Measurements from ENCODE around the gene LAMA3.
"Not testable (repeated sequence)": the region's sequence is repeated elsewhere in the genome, so short reads cannot be mapped to it uniquely, and the experiment has no call there.

LAMA3 gene

GRCh38 chr18:23738151-23738550 lies 48.9 kb downstream of the LAMA3 start:
- no peaks in the 10 kb centered on the region for H3K9me3 ChIP-seq (ENCODE audit: insufficient read depth, low read depth, low read length)
- no peaks in the 10 kb centered on the region for H4K20me1 ChIP-seq (ENCODE audit: insufficient read depth, low read length, poor library complexity, severe bottlenecking)
- H3K4me3 ChIP-seq (ENCODE audit: low read length, poor library complexity, severe bottlenecking): no peak overlapping the region
- H3K9me2 ChIP-seq (replicated peaks; ENCODE audit: low read depth, low read length): no peaks in the 10 kb centered on the region
- no peaks in the 10 kb centered on the region for H3F3A ChIP-seq (ENCODE audit: low read depth)
- no peak overlapping the region for H3K4me2 ChIP-seq (ENCODE audit: low read depth, low read length, poor library complexity, severe bottlenecking)
- no peaks in the 10 kb centered on the region for H3K27me3 ChIP-seq (ENCODE audit: insufficient read depth, low read length, poor library complexity, severe bottlenecking)
- H2AFZ ChIP-seq (ENCODE audit: low read length): no peak overlapping the region
- H3K36me3 ChIP-seq (ENCODE audit: insufficient read depth, low read length): no peaks in the 10 kb centered on the region
- TF ChIP-seq EZH2phosphoT487 (IDR thresholded peaks at IDR 0.05; ENCODE audit: borderline replicate concordance): no peak
- TF ChIP-seq, protein P1, sequence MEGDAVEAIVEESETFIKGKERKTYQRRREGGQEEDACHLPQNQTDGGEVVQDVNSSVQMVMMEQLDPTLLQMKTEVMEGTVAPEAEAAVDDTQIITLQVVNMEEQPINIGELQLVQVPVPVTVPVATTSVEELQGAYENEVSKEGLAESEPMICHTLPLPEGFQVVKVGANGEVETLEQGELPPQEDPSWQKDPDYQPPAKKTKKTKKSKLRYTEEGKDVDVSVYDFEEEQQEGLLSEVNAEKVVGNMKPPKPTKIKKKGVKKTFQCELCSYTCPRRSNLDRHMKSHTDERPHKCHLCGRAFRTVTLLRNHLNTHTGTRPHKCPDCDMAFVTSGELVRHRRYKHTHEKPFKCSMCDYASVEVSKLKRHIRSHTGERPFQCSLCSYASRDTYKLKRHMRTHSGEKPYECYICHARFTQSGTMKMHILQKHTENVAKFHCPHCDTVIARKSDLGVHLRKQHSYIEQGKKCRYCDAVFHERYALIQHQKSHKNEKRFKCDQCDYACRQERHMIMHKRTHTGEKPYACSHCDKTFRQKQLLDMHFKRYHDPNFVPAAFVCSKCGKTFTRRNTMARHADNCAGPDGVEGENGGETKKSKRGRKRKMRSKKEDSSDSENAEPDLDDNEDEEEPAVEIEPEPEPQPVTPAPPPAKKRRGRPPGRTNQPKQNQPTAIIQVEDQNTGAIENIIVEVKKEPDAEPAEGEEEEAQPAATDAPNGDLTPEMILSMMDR (conservative IDR thresholded peaks at IDR 0.05; ENCODE audit: low read length): no peak
- no peak overlapping the region for H3K9ac ChIP-seq (ENCODE audit: low read depth, low read length, poor library complexity, severe bottlenecking)
- no peaks in the 10 kb centered on the region for H3K79me2 ChIP-seq (ENCODE audit: insufficient read depth, low read length)
- peaks cover 17% of the 10 kb centered on the region for H3K4me1 ChIP-seq (ENCODE audit: insufficient read depth, low read length, poor library complexity, severe bottlenecking)

GRCh38 chr18:23738575-23738974 lies 49.3 kb downstream of the LAMA3 start:
- TF ChIP-seq, protein P1 (conservative IDR thresholded peaks at IDR 0.05; ENCODE audit: low read length): no peak
- no peak for TF ChIP-seq EZH2phosphoT487 (IDR thresholded peaks at IDR 0.05; ENCODE audit: borderline replicate concordance)
- Histone ChIP-seq H3K4me3 (ENCODE audit: low read length, poor library complexity, severe bottlenecking) (no peak overlapping the region), H3K9me3 (ENCODE audit: insufficient read depth, low read depth, low read length) (no peaks in the 10 kb centered on the region), H3K27me3 (ENCODE audit: insufficient read depth, low read length, poor library complexity, severe bottlenecking) (no peaks in the 10 kb centered on the region), H3K36me3 (ENCODE audit: insufficient read depth, low read length) (no peaks in the 10 kb centered on the region), H3K79me2 (ENCODE audit: insufficient read depth, low read length) (no peaks in the 10 kb centered on the region), H3K4me2 (ENCODE audit: low read depth, low read length, poor library complexity, severe bottlenecking) (no peak overlapping the region), H3K9me2 (replicated peaks; ENCODE audit: low read depth, low read length) (no peaks in the 10 kb centered on the region), H4K20me1 (ENCODE audit: insufficient read depth, low read length, poor library complexity, severe bottlenecking) (no peaks in the 10 kb centered on the region), H3F3A (ENCODE audit: low read depth) (no peaks in the 10 kb centered on the region), H3K4me1 (ENCODE audit: insufficient read depth, low read length, poor library complexity, severe bottlenecking) (peaks cover 17% of the 10 kb centered on the region), H3K9ac (ENCODE audit: low read depth, low read length, poor library complexity, severe bottlenecking) (no peak overlapping the region), H2AFZ (ENCODE audit: low read length) (no peak overlapping the region; the same call in 1 of the 2 replicates)

DNA sequence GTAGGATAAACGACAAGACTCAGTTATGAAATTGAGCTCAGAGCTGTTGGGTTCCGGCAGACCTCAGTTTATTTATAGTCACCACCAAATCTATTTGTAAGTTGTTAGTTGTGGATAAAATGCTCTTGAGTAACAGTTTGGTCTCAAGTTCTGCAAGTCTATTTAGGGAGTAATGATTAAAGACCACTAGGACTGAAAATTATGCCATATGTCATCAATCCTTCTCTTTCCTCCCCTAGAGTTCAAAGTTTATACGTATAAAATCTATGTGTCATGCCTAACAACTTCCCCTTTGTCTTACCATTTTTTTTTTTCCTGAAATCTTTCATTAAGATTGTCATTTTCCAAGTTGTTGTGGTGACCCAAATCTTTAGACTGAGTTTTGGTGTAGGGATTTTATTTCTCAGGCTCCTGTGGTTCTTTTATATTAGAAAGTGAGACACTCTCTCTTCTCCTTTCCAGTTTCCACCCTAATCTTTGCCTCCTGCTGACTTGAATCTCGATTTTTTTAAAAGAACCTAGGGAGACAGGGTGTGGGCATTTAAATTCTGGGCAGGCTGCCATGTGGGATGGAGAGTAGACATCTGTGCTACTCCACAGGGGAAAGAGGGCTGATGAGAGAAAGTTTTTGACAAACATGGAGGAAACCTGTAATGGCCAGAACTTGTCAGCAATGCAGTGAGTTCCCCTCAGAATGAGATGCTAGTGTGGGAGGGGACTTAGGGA lies 51.0 kb downstream of the LAMA3 start:
- no peak overlapping the region for H2AFZ ChIP-seq (ENCODE audit: low read length)
- no peaks in the 10 kb centered on the region for H3K9me3 ChIP-seq (ENCODE audit: insufficient read depth, low read depth, low read length)
- no peak overlapping the region for H3K9ac ChIP-seq (ENCODE audit: low read depth, low read length, poor library complexity, severe bottlenecking)
- H3K27me3 ChIP-seq (ENCODE audit: insufficient read depth, low read length, poor library complexity, severe bottlenecking): no peaks in the 10 kb centered on the region
- H4K20me1 ChIP-seq (ENCODE audit: insufficient read depth, low read length, poor library complexity, severe bottlenecking): no peaks in the 10 kb centered on the region
- H3K4me1 ChIP-seq (ENCODE audit: insufficient read depth, low read length, poor library complexity, severe bottlenecking): peaks cover 6% of the 10 kb centered on the region
- no peaks in the 10 kb centered on the region for H3F3A ChIP-seq (ENCODE audit: low read depth)
- no peak overlapping the region for H3K4me3 ChIP-seq (ENCODE audit: low read length, poor library complexity, severe bottlenecking)
- H3K9me2 ChIP-seq (replicated peaks; ENCODE audit: low read depth, low read length): no peaks in the 10 kb centered on the region
- H3K79me2 ChIP-seq (ENCODE audit: insufficient read depth, low read length): no peaks in the 10 kb centered on the region
- H3K36me3 ChIP-seq (ENCODE audit: insufficient read depth, low read length): no peaks in the 10 kb centered on the region
- TF ChIP-seq, protein P1 (conservative IDR thresholded peaks at IDR 0.05; ENCODE audit: low read length): no peak
- no peak for TF ChIP-seq EZH2phosphoT487 (IDR thresholded peaks at IDR 0.05; ENCODE audit: borderline replicate concordance)
- H3K4me2 ChIP-seq (ENCODE audit: low read depth, low read length, poor library complexity, severe bottlenecking): no peak overlapping the region

DNA sequence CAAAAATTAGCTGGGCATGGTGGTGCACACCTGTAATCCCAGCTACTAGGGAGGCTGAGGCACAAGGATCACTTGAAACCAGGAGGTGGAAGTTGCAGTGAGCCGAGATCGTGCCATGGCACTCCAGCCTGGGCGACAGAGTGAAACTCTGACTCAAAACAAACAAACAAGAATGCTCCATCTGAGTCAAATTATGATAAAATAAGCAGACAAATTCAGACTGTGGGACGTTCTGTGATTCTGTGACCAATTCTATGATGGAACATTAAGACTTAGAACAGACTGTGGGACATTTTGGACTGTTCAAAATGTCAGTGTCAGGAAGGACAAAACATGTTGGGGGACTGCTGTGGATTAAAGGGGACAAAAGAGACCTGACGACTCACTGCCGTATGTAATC lies 52.7 kb downstream of the LAMA3 start:
- not testable (repeated sequence) for H3K4me2 ChIP-seq (ENCODE audit: low read depth, low read length, poor library complexity, severe bottlenecking); H3K36me3 ChIP-seq (ENCODE audit: insufficient read depth, low read length); H3F3A ChIP-seq (ENCODE audit: low read depth); H3K9me2 ChIP-seq (replicated peaks; ENCODE audit: low read depth, low read length); H3K4me1 ChIP-seq (ENCODE audit: insufficient read depth, low read length, poor library complexity, severe bottlenecking); H3K9me3 ChIP-seq (ENCODE audit: insufficient read depth, low read depth, low read length); H3K4me3 ChIP-seq (ENCODE audit: low read length, poor library complexity, severe bottlenecking); H3K9ac ChIP-seq (ENCODE audit: low read depth, low read length, poor library complexity, severe bottlenecking); H4K20me1 ChIP-seq (ENCODE audit: insufficient read depth, low read length, poor library complexity, severe bottlenecking); H3K79me2 ChIP-seq (ENCODE audit: insufficient read depth, low read length); H2AFZ ChIP-seq (ENCODE audit: low read length); H3K27me3 ChIP-seq (ENCODE audit: insufficient read depth, low read length, poor library complexity, severe bottlenecking)

Measured in Loucy (cell line).